PC-3 (cell line): ENCODE data around the gene PTPRF. TPM values are rescaled to one million over a fixed set of nuclear protein-coding genes. Genes with fewer than 3 reads are reported as not detected.

Source experiments
- ATAC-seq: fragments of 200-7000 bp; cut with Tn5 transposase; 2 replicates; pipeline ENCODE4 v1.9.1; 2020; ENCODE audit warnings: mild to moderate bottlenecking, moderate library complexity
- BruUV-seq: library from RNA; stranded (reverse); fragments of 400-500 nt; replicated peaks from 2 replicates; lab custom pipeline; 2021; lab: Mats Ljungman, UMichigan
- CTCF ChIA-PET: fragments of 300-600 bp; sonication (Branson Sonifier 250); formaldehyde crosslinking; loops from one replicate; lab custom pipeline; 2022; ENCODE audit warnings: antibody characterized with exemption; lab: Charles Lee
- POLR2A ChIA-PET: fragments of 300-600 bp; sonication (Branson Sonifier 250); formaldehyde crosslinking; loops from one replicate; lab custom pipeline; 2022; ENCODE audit warnings: antibody characterized with exemption; ENCODE audit not compliant: unreplicated experiment; lab: Charles Lee
- DNase-seq: peaks from one replicate; pipeline ENCODE4 v3.0.0-alpha.2; 2015
- H2AFZ ChIP-seq: fragments of 300-600 bp; sonication (generic); 2 replicates; pipeline ENCODE4 v1.6.0; 2016; ENCODE audit warnings: antibody characterized with exemption, low read length
- H3F3A ChIP-seq: fragments of 300-600 bp; sonication (generic); one replicate; pipeline ENCODE4 v1.6.0; 2017; ENCODE audit warnings: antibody characterized with exemption, low read length, control low read depth, mild to moderate bottlenecking; ENCODE audit not compliant: unreplicated experiment
- H3K27ac ChIP-seq: fragments of 300-600 bp; sonication (generic); 2 replicates; pipeline ENCODE4 v1.5.1; 2016; ENCODE audit warnings: mild to moderate bottlenecking, low read length
- H3K27me3 ChIP-seq: fragments of 300-600 bp; sonication (generic); 2 replicates; pipeline ENCODE4 v1.6.1; 2016; ENCODE audit warnings: low read length, mixed read lengths
- H3K36me3 ChIP-seq: fragments of 300-600 bp; sonication (generic); 2 replicates; pipeline ENCODE4 v1.6.1; 2016; ENCODE audit warnings: low read depth, mixed run types, low read length, mixed read lengths
- H3K4me1 ChIP-seq: fragments of 300-600 bp; sonication (generic); 2 replicates; pipeline ENCODE4 v1.5.1; 2016; ENCODE audit warnings: low read length; ENCODE audit not compliant: insufficient read depth
- H3K4me2 ChIP-seq: fragments of 300-600 bp; sonication (generic); 2 replicates; pipeline ENCODE4 v1.6.0; 2016; ENCODE audit warnings: low read length
- H3K4me3 ChIP-seq: fragments of 300-600 bp; sonication (generic); 2 replicates; pipeline ENCODE4 v1.5.1; 2016; ENCODE audit warnings: mild to moderate bottlenecking, low read length, mixed read lengths
- H3K79me2 ChIP-seq: fragments of 300-600 bp; sonication (generic); 2 replicates; pipeline ENCODE4 v1.6.1; 2017; ENCODE audit warnings: low read length, mixed read lengths
- H3K9ac ChIP-seq: fragments of 300-600 bp; sonication (generic); 2 replicates; pipeline ENCODE4 v1.6.0; 2016; ENCODE audit warnings: mild to moderate bottlenecking, low read length
- H3K9me2 ChIP-seq: fragments of 300-600 bp; sonication (generic); replicated peaks from 2 replicates; pipeline ENCODE4 v1.6.1; 2016; ENCODE audit warnings: mixed run types, low read length, mixed read lengths
- H3K9me3 ChIP-seq: fragments of 300-600 bp; sonication (generic); 2 replicates; pipeline ENCODE4 v1.6.1; 2016; ENCODE audit warnings: low read length, mixed read lengths
- H4K20me1 ChIP-seq: fragments of 300-600 bp; sonication (generic); 2 replicates; pipeline ENCODE4 v1.6.1; 2016; ENCODE audit warnings: low read length, mixed read lengths
- CTCF ChIP-seq: fragments of 300-600 bp; sonication (generic); conservative IDR thresholded peaks from 2 replicates; pipeline ENCODE4 v1.5.1; 2017; ENCODE audit warnings: antibody characterized with exemption, low read depth, mild to moderate bottlenecking, low read length
- EZH2 ChIP-seq: fragments of 300-600 bp; sonication (generic); IDR thresholded peaks from one replicate; pipeline ENCODE4 v1.6.1; 2017; ENCODE audit warnings: antibody characterized with exemption, mild to moderate bottlenecking, low read length; ENCODE audit not compliant: unreplicated experiment
- EZH2phosphoT487 ChIP-seq: fragments of 300-600 bp; sonication (generic); IDR thresholded peaks from 2 replicates; pipeline ENCODE4 v1.6.1; 2018; ENCODE audit warnings: mild to moderate bottlenecking, antibody characterized with exemption, low read length, borderline replicate concordance
- intact Hi-C: fragments of 100-400 bp; cut with micrococcal nuclease; formaldehyde crosslinking; loops from 2 replicates; pipeline ENCODE4 v1.9.0; 2023
- total RNA-seq: library from RNA; depleted of rRNA; stranded (reverse); fragments of >200 nt; gene quantifications from 2 replicates; pipeline ENCODE4 v1.2.3, GENCODE V29; 2014

The PTPRF gene
- total RNA-seq, 1 experiment from 2014 or later, result 67.4 TPM

- POLR2A ChIA-PET, result no interaction called here
- no peak for ATAC-seq
Measured at GRCh38 chr1:43507296-43508295, 23.1 kb upstream of the PTPRF start.

GRCh38 chr1:43509007-43509739, 21.5 kb upstream of the PTPRF start:
- intact Hi-C loops, result no loop called here

More at GRCh38 chr1:43507296-43508295, 23.1 kb upstream of the PTPRF start:
- no TSS peak for BruUV-seq
- DNase-seq, result no peak
- Histone ChIP-seq H3K79me2 (no peaks in the 10 kb centered on the region), H3K9me2 (no peaks in the 10 kb centered on the region), H3K4me2 (no peak overlapping the region), H3K27ac (no peak overlapping the region), H3K9ac (no peak overlapping the region), H3K4me1 (peaks cover 12% of the 10 kb centered on the region), H3F3A (no peaks in the 10 kb centered on the region), H3K4me3 (no peak overlapping the region), H3K9me3 (no peaks in the 10 kb centered on the region), H3K27me3 (no peaks in the 10 kb centered on the region), H2AFZ (no peak overlapping the region), H4K20me1 (no peaks in the 10 kb centered on the region), H3K36me3 (no peaks in the 10 kb centered on the region)
- TF ChIP-seq EZH2 (no peak), EZH2phosphoT487 (no peak), CTCF (no peak)
- intact Hi-C loops, result no loop called here
- CTCF ChIA-PET, result no interaction called here

More at GRCh38 chr1:43509007-43509739, 21.5 kb upstream of the PTPRF start:
- 0 out of 2 replicates have a peak overlapping the region, but pooled peaks have one; percentile 10 for H3K4me2 ChIP-seq
- peaks cover 12% of the 10 kb centered on the region for H3K4me1 ChIP-seq
- ATAC-seq (no peak), DNase-seq (peak; percentile 7)
- H3K9me2 ChIP-seq, result no peaks in the 10 kb centered on the region
- H3F3A ChIP-seq, result no peaks in the 10 kb centered on the region
- no peak overlapping the region for H2AFZ ChIP-seq
- BruUV-seq, result no TSS peak
- H3K27ac ChIP-seq, result no peak overlapping the region
- ChIA-PET CTCF (no interaction called here), POLR2A (no interaction called here)
- H3K36me3 ChIP-seq, result no peaks in the 10 kb centered on the region
- H3K27me3 ChIP-seq, result no peaks in the 10 kb centered on the region
- H3K9ac ChIP-seq, result no peak overlapping the region
- no peaks in the 10 kb centered on the region for H4K20me1 ChIP-seq
- TF ChIP-seq EZH2phosphoT487 (no peak), EZH2 (no peak), CTCF (no peak)
- no peaks in the 10 kb centered on the region for H3K9me3 ChIP-seq
- no peaks in the 10 kb centered on the region for H3K79me2 ChIP-seq
- H3K4me3 ChIP-seq, result no peak overlapping the region
